ENCODE results near the gene APOE. TPM values are rescaled to one million over a fixed set of nuclear protein-coding genes. Genes with fewer than 3 reads are reported as not detected.

APOE gene
- total and polyA plus RNA-seq, 9 of the 15 experiments (the other 6 are each of a cell fraction or from before 2014, with no cell fraction given): 0.14 to 180 (median 58.1) TPM; not detected in 1

- TF ChIP-seq E2F4 (CRISPR knock-in tag; IDR thresholded peaks at IDR 0.05; ENCODE audit: low read depth): no peak
- peak; percentile 51; the same call in 1 of the 2 replicates for TF ChIP-seq ZFP91 (CRISPR knock-in tag; IDR thresholded peaks at IDR 0.05)
- 0 out of 2 replicates have a peak, but pooled peaks have one; percentile 16 for TF ChIP-seq HBP1 (CRISPR knock-in tag; IDR thresholded peaks at IDR 0.05)
- TF ChIP-seq MAX (CRISPR knock-in tag; IDR thresholded peaks at IDR 0.05): peak; percentile 42; the same call in 1 of the 2 replicates
- no peak for TF ChIP-seq ZNF165 (CRISPR knock-in tag; IDR thresholded peaks at IDR 0.05; ENCODE audit: borderline replicate concordance)
- TF ChIP-seq FOXP4 (CRISPR knock-in tag; IDR thresholded peaks at IDR 0.05; ENCODE audit: borderline replicate concordance): peak; percentile 17; the same call in 1 of the 2 replicates
- peak; percentile 93 for TF ChIP-seq ELF2 (CRISPR knock-in tag; IDR thresholded peaks at IDR 0.05)
- peak; percentile 89 for TF ChIP-seq RBFOX2 (IDR thresholded peaks at IDR 0.05; ENCODE audit: low read depth, low read length)
- TF ChIP-seq PKNOX1 (IDR thresholded peaks at IDR 0.05): peak; percentile 37
- TF ChIP-seq ZBTB33 (CRISPR knock-in tag; IDR thresholded peaks at IDR 0.05): peak; percentile 22; the same call in 1 of the 2 replicates
- TF ChIP-seq MTA1 (IDR thresholded peaks at IDR 0.05; ENCODE audit: borderline replicate concordance): no peak; the same call in 1 of the 2 replicates
- no peak for TF ChIP-seq ATF1 (CRISPR knock-in tag; IDR thresholded peaks at IDR 0.05)
- peak; percentile 93 for TF ChIP-seq ATF1 (tag; IDR thresholded peaks at IDR 0.05)
- TF ChIP-seq CTBP1 (IDR thresholded peaks at IDR 0.05; ENCODE audit: borderline replicate concordance): peak; percentile 34; the same call in 1 of the 2 replicates
- TF ChIP-seq BRD4 (IDR thresholded peaks at IDR 0.05): peak; percentile 9; the same call in 1 of the 2 replicates
- TF ChIP-seq CHCHD3 (CRISPR knock-in tag; IDR thresholded peaks at IDR 0.05): no peak
- TF ChIP-seq POLR2AphosphoS5 (IDR thresholded peaks at IDR 0.05; ENCODE audit: control insufficient read depth, insufficient read depth, low read depth, low read length): peak; percentile 81; the same call in 1 of the 2 replicates
Measured at GRCh38 chr19:44954649-44955504, 49.3 kb downstream of the APOE start, which contains the start of gene CLPTM1 (continued).
